Activated CD8-positive, alpha-beta memory T cell treated with anti-CD3 and anti-CD28 coated beads for 4 hours (primary cell): ENCODE measurements around the gene BCAP29.

Experiments
- DNase-seq, 2 donors: peaks; one replicate each; pipeline ENCODE4 v3.0.0-alpha.2; 2020; ENCODE audit warnings: low read depth in 2 of 2

Gene BCAP29

GRCh38 chr7:107581387-107582013 lies 1.5 kb downstream of the BCAP29 start:
- DNase-seq, result no peak

DNA sequence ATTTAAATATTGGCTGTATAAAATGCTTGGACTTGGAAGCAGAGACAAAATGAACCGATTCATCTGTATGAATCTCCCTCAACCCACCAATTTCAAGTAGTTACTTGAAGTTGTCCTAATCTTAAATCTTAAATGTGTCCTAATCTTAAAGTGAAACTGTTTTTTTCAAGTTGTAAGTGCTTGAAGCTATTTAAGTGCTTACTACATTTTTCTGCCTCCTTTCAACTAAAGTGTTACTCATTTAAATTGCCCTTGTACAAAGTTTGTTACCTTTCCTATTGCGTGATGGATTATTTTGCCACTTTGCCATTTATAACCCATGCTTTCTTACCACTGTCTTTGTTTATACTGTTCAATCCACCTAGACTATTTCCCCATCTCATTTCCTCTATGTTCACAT lies 2.8 kb downstream of the BCAP29 start:
- no peak for DNase-seq

DNA sequence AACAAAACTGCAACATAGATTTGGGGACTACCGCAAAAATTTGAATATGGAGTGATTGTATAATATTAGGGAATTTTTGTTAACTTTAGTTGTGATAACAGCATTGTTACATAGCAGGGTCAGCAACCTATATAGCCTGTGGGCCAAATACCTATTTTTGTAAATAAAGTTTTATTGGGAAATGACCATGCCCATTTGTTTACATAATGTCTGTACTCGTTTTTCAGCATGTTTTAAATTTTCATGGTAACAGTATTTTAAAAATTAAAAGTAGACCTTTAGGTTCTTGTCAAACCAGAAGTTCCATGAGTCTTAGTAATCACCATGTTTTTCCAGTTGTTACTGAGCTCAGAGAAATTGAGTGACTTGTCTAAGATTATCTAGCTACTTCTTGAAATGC lies 4.7 kb downstream of the BCAP29 start:
- no peak for DNase-seq

GRCh38 chr7:107588529-107589130 lies 8.6 kb downstream of the BCAP29 start:
- DNase-seq, result no peak

DNA sequence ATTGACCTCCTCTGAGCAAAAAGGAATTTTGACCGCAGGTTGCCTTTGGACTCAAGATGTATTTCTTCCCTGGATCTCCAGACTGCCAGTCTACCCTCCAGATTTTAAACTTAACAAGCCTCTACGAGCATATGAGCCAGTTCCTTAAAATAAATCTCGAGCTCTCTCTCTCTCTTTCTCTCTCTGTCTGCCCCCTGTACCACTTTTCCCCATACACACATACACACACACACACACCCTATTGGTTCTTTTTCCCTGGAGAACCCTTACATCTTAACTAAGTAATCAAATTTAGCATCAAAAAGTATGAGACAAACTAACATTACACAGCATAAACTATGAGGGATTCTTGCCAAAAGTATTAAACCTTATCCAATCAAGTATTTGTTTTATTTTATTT lies 11.4 kb downstream of the BCAP29 start:
- DNase-seq, result no peak

- no peak for DNase-seq
These were observed 12.4 kb downstream of the BCAP29 start for GRCh38 chr7:107592361-107593024.

- DNase-seq, result no peak
These were observed 13.0 kb downstream of the BCAP29 start for GRCh38 chr7:107593025-107593410.

DNA sequence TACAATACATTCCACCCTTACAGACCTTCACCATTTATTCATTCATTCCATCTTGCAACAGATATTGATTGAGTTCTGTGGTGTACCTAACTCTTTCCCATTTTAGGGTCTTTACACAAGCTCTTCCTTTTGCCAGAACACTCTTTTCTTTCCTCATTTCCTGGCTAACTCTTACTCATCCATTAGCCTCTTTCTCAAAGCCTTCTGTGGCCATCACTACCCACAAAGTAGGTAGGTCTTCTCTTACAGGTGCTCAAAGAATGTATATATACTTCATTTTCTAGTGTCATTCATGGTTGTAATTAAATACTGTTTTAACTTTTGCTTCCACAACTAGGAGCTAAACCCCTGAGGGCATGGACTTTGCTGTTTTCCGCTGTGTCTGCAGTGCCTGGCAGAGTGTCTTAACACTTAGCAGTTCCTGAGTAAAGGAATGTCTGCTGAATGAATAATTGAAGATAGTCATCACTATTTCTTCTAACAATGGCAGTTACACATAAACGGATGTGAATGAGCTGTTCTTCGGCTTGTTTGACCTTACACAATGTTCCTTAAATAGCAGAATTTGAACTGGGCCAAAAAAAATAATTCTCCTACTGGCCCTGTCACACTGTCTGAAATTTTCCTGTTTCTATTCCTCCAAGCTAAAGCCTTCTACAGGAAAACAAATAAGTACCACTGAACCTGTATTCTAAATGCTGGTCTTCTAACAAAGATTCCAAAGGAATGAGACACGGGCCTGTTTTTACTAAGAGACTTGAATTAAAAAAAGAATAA lies 15.1 kb downstream of the BCAP29 start:
- no peak for DNase-seq

DNA sequence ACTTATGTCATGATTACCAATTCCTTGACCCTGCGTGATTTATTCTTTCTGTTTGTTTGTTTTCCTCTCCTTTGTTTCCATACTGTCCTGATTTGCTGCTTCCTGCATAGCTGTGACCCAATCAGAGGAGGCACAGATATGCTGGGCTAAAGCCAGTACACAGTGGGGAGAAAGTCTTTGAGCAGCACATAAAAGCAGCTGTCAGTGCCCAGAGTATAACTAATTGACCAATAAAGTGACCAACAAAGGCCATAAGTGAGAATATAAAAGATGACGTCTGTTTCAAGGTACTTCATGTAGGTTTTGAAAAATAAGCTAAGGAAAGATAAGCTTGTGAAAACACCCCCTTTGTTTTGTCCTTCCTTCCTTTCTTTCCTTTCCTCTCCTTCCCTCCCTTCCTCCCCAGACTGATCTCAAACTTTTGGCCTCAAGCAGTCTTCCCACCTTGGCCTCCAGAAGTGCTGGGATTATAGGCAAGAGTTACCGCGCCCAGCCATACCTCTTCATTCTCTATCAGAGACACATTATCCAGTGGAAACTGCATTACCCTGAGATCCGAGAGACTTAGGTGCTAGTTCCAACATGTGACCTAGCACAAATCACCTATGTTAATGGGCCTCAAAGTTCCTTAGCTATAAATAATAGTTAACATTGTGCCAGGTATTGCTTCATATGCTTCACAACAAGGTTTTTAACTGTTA lies 17.0 kb downstream of the BCAP29 start:
- no peak for DNase-seq

DNA sequence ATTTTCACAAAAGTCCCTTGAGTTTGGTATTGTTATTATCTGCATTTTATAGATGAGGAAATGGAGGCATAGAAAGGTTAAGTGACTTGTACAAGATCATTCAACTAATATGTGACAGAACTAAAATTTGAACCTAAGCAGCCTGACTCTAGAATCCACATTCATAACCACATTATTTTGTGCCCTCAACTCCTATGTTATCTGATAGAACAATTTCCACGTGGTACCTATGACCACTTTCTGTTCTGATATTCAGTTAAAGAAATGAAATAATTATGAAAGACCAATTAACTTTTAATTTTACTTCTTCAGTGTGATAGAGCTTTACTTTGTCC lies 17.5 kb downstream of the BCAP29 start:
- no peak for DNase-seq

GRCh38 chr7:107597953-107598352 lies 17.9 kb downstream of the BCAP29 start:
- DNase-seq, result no peak

DNA sequence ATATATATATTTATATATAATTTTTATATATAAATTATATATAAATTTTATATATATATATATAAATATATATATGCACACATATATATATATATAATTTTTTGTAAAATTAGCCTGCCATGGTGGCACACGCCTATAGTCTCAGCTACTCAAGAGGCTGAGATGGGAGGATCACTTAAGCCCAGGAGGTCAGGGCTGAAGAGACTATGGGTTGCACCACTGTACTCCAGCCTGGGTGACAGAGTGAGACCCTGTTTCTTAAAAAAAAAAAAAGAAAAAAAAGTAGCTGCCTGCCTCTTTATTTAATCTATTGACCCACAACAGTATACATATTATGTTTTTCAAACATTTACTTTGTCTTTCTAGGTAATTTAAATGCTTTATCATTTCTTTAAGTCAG lies 19.2 kb downstream of the BCAP29 start:
- no peak for DNase-seq

- DNase-seq, result no peak
These were observed 20.8 kb downstream of the BCAP29 start for GRCh38 chr7:107600816-107601215.

- no peak for DNase-seq
These were observed 25.3 kb downstream of the BCAP29 start for GRCh38 chr7:107605218-107605815.

GRCh38 chr7:107606303-107606702 lies 26.3 kb downstream of the BCAP29 start:
- DNase-seq, result no peak

GRCh38 chr7:107609811-107610261 lies 29.8 kb downstream of the BCAP29 start:
- DNase-seq, result no peak

GRCh38 chr7:107610323-107610722 lies 30.3 kb downstream of the BCAP29 start:
- no peak for DNase-seq

GRCh38 chr7:107613439-107613838 lies 33.4 kb downstream of the BCAP29 start:
- DNase-seq, result no peak

DNA sequence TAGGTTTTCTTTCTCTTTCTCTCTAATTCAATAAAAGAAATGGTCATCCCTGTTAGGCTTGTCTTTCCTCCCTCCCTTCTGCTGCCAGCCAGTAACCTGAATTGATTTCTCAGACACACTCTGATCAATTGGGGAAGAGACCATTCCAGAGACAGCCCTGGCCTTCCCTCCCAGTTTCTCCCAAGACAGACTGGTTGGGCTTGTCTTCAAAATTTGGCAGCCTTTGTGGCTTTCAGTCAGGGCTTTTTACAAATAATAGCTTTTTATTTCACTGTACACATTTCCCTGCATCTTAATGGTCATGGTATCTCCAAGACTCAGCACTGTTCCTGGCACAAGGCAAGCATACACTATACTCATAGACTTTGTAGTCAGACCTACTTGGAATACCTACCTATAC lies 33.9 kb downstream of the BCAP29 start:
- no peak for DNase-seq

GRCh38 chr7:107614425-107614824 lies 34.4 kb downstream of the BCAP29 start:
- DNase-seq, result no peak

DNA sequence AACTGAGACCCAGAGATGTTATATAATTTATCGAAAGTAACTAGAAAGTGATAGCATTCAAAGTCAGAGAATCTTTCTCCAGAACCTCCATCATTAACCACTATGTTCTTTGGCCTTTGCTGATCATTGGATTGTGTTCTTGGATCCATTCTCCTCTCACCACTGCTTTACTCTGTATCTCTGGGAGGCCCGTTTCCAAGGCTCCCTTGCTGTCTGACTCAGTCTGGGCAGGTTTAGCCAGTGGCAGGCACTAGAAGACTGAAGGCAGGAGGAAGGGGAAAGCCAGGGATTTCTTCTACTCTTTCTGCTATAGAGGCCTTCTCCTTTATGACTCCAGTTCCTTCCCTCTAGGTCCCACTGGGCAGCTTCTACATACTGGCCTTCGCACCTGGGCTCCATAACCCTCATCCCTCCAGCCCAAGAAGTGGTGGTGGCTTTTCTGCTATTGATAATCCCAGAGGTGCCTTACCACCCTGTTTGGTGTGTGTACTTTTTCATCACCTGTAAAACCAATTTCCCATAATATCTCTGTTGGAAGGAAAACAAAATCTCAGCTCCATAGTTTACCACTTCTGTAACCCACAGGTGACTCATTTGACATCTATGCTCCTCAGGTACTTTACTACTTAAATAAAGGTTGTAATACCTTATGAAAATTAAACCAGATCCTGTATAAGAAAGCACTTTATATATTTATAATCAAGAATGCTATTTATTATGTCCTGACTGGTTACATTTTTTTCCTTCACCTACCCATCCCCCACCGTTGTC lies 36.0 kb downstream of the BCAP29 start:
- DNase-seq, result no peak
